Endothelial cell of umbilical vein (primary cell): ENCODE results near the gene DBR1. TPM values are rescaled to one million over a fixed set of nuclear protein-coding genes. Genes with fewer than 3 reads are reported as not detected.

ENCODE experiments used
- Bru-seq: library from RNA; stranded (reverse); fragments of 400-500 nt; gene quantifications from one replicate; lab custom pipeline; 2021; lab: Mats Ljungman, UMichigan
- BruChase-seq, 2 experiments: library from RNA; stranded (reverse); fragments of 400-500 nt; gene quantifications; one replicate each; lab custom pipeline; 2021; lab: Mats Ljungman, UMichigan
- BruUV-seq: library from RNA; stranded (reverse); fragments of 400-500 nt; replicated peaks from 2 replicates; lab custom pipeline; 2021; lab: Mats Ljungman, UMichigan
- CTCF ChIA-PET: fragments of 300-600, 350-600 bp; sonication (Branson Sonifier 250); formaldehyde crosslinking; loops from one replicate; lab custom pipeline; 2021; ENCODE audit warnings: antibody characterized with exemption, inconsistent platforms; lab: Charles Lee
- POLR2A ChIA-PET: fragments of 300-600, 350-600 bp; sonication (Branson Sonifier 250); formaldehyde crosslinking; loops from one replicate; lab custom pipeline; 2021; ENCODE audit warnings: antibody characterized with exemption, inconsistent platforms; lab: Charles Lee
- DNase-seq: peaks from one replicate; pipeline ENCODE4 v3.0.0-alpha.2; 2011; ENCODE audit warnings: low read depth, low spot score
- FAIRE-seq: peaks from 2 replicates; lab custom pipeline; 2011; peaks lifted over from hg19 to GRCh38; lab: Jason Lieb, UNC
- H2AFZ ChIP-seq: 2 replicates; pipeline ENCODE4 v1.6.0; 2012; ENCODE audit warnings: low read depth, low read length, control low read depth, inconsistent platforms
- H3K27ac ChIP-seq: 2 replicates; pipeline ENCODE4 v1.5.1; 2011; ENCODE audit warnings: low read depth, mild to moderate bottlenecking, control low read depth, low read length, moderate library complexity; ENCODE audit not compliant: insufficient read depth
- H3K27me3 ChIP-seq, 2 experiments: 2 replicates each; pipeline versions ENCODE4 v1.6.0 to v1.6.1; 2011; ENCODE audit warnings: low read length in 2 of 2, mixed read lengths in 1 of 2; ENCODE audit not compliant: control insufficient read depth in 2 of 2, insufficient read depth in 2 of 2
- H3K36me3 ChIP-seq, 2 experiments: 2 replicates in 1 of 2; 3 replicates in 1 of 2; pipeline ENCODE4 v1.5.1; 2011; ENCODE audit warnings: low read length in 2 of 2, mild to moderate bottlenecking in 1 of 2, moderate library complexity in 1 of 2; ENCODE audit not compliant: control insufficient read depth in 2 of 2, insufficient read depth in 2 of 2; ENCODE audit errors: extremely low read depth in 1 of 2
- H3K4me1 ChIP-seq: 3 replicates; pipeline ENCODE4 v1.5.1; 2011; ENCODE audit warnings: mild to moderate bottlenecking, low read length; ENCODE audit not compliant: control insufficient read depth, insufficient read depth; ENCODE audit errors: extremely low read depth
- H3K4me2 ChIP-seq: 2 replicates; pipeline ENCODE4 v1.6.1; 2011; ENCODE audit warnings: low read length, control low read depth, mixed read lengths; ENCODE audit not compliant: insufficient read depth
- H3K4me3 ChIP-seq, 3 experiments: fragments of 200-600 bp in 1 of 3; sonication (generic), shearing (Covaris generic) in 1 of 3; replicated peaks in 1 of 3; 2 replicates each; pipeline ENCODE4 v1.5.1; 2011 to 2016; ENCODE audit warnings: control low read depth in 3 of 3, low read length in 3 of 3, mild to moderate bottlenecking in 2 of 3, inconsistent platforms in 1 of 3, low read depth in 1 of 3, moderate library complexity in 1 of 3; ENCODE audit not compliant: insufficient read depth in 1 of 3
- H3K79me2 ChIP-seq: 2 replicates; pipeline ENCODE4 v1.6.0; 2012; ENCODE audit warnings: low read length, inconsistent platforms; ENCODE audit not compliant: control insufficient read depth, insufficient read depth
- H3K9ac ChIP-seq: replicated peaks from 2 replicates; pipeline ENCODE3; 2011; ENCODE audit warnings: low read length, control low read depth; ENCODE audit not compliant: insufficient read depth; ENCODE audit errors: extremely low read depth
- H3K9me1 ChIP-seq: replicated peaks from 3 replicates; pipeline ENCODE4 v1.6.0; 2011; ENCODE audit warnings: mild to moderate bottlenecking, low read length; ENCODE audit not compliant: control insufficient read depth, insufficient read depth; ENCODE audit errors: extremely low read depth
- H3K9me3 ChIP-seq: replicated peaks from 2 replicates; pipeline ENCODE4 v1.5.1; 2012; ENCODE audit warnings: low read length, inconsistent platforms; ENCODE audit not compliant: control insufficient read depth, insufficient read depth
- H4K20me1 ChIP-seq: replicated peaks from 2 replicates; pipeline ENCODE3; 2011; ENCODE audit warnings: mild to moderate bottlenecking, low read length; ENCODE audit not compliant: control insufficient read depth, insufficient read depth; ENCODE audit errors: extremely low read depth
- GATA2 ChIP-seq: IDR thresholded peaks from 2 replicates; pipeline ENCODE4 v1.7.0; 2011; ENCODE audit warnings: low read depth, mild to moderate bottlenecking, moderate library complexity, mixed read lengths, low read length; ENCODE audit not compliant: insufficient read length, insufficient read depth
- MYC ChIP-seq: IDR thresholded peaks from one replicate; pipeline ENCODE4 v1.6.1; 2011; ENCODE audit warnings: mild to moderate bottlenecking, low read depth, low read length
- POLR2A ChIP-seq: IDR thresholded peaks from 2 replicates; pipeline ENCODE4 v1.6.1; 2012; ENCODE audit warnings: low read depth, mild to moderate bottlenecking, control low read depth, low read length
- POLR2AphosphoS5 ChIP-seq: IDR thresholded peaks from 2 replicates; pipeline ENCODE4 v1.6.1; 2012; ENCODE audit warnings: low read depth, mild to moderate bottlenecking, control low read depth, low read length, moderate library complexity; ENCODE audit not compliant: insufficient read depth
- dilution Hi-C: fragments of 300-500 bp; cut with MboI; formaldehyde crosslinking; loops from one replicate; pipeline ENCODE4 v1.15.0; 2019; ENCODE audit warnings: low sequenced_read_pairs; ENCODE audit not compliant: extremely low pct_ligation_motif_present
- intact Hi-C: fragments of 100-400 bp; cut with micrococcal nuclease; formaldehyde crosslinking; loops from one replicate; pipeline ENCODE4 v1.10.0; 2022
- long read RNA-seq: library from polyadenylated mRNA; stranded (forward); transcript quantifications from one replicate; pipeline ENCODE4 v2.0.0, GENCODE V29; 2021
- polyA minus RNA-seq, 3 experiments: library from RNA; depleted of rRNA, polyadenylated mRNA; stranded (reverse); fragments of >200 nt; gene quantifications; 1 replicate in 1 of 3; 2 replicates in 2 of 3; pipeline ENCODE4 v1.2.3, GENCODE V29; 2011
- polyA plus RNA-seq, 4 experiments: library from polyadenylated mRNA; depleted of rRNA in 3 of 4; stranded (reverse) in 3 of 4; unstranded in 1 of 4; fragments of >200 nt; gene quantifications; 2 replicates each; pipeline versions ENCODE4 v1.2.1 to v1.2.3, GENCODE V29; 2011 to 2012; ENCODE audit warnings: missing spikeins in 1 of 4
- total RNA-seq: library from RNA; stranded (reverse); gene quantifications from 2 replicates; pipeline ENCODE4 v1.2.3, GENCODE V29; 2021

The DBR1 gene, protein sequence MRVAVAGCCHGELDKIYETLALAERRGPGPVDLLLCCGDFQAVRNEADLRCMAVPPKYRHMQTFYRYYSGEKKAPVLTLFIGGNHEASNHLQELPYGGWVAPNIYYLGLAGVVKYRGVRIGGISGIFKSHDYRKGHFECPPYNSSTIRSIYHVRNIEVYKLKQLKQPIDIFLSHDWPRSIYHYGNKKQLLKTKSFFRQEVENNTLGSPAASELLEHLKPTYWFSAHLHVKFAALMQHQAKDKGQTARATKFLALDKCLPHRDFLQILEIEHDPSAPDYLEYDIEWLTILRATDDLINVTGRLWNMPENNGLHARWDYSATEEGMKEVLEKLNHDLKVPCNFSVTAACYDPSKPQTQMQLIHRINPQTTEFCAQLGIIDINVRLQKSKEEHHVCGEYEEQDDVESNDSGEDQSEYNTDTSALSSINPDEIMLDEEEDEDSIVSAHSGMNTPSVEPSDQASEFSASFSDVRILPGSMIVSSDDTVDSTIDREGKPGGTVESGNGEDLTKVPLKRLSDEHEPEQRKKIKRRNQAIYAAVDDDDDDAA
- total RNA-seq: 16.5 and 17.8 TPM in 2 replicates
- polyA plus RNA-seq: 8.3 and 10.3 TPM in 2 replicates
- 8.7 and 9.8 TPM in 2 replicates for polyA plus RNA-seq (2011; cell fraction: cytosol; rRNA removed)
- 6.0 and 8.1 TPM in 2 replicates for polyA plus RNA-seq (2011; cell fraction: nucleus; rRNA removed)
- 9.2 and 11.7 TPM in 2 replicates for polyA plus RNA-seq (2012)
- polyA minus RNA-seq: 4.6 and 6.3 TPM in 2 replicates
- polyA minus RNA-seq (2011; cell fraction: cytosol; rRNA and poly(A)+ RNA removed): 12.3 TPM
- 4.1 and 6.3 TPM in 2 replicates for polyA minus RNA-seq (2011; cell fraction: nucleus; rRNA and poly(A)+ RNA removed)
- percentile 81 among the genes with signal in this experiment for Bru-seq, nascent RNA
- percentile 67 among the genes with signal in this experiment for BruChase-seq, experiment 1, labeled RNA remaining after a 6-hour chase
- BruChase-seq, experiment 2, labeled RNA remaining after a 2-hour chase: percentile 82 among the genes with signal in this experiment
- long read RNA-seq, transcript DBR1-201 (8 exons, 2,666 nt): major isoform, 11 of 13 reads
- long read RNA-seq, partial matches to known transcripts: 1 of 13 reads
- long read RNA-seq, other reads (novel, unspliced or antisense): 1 of 13 reads

DNA sequence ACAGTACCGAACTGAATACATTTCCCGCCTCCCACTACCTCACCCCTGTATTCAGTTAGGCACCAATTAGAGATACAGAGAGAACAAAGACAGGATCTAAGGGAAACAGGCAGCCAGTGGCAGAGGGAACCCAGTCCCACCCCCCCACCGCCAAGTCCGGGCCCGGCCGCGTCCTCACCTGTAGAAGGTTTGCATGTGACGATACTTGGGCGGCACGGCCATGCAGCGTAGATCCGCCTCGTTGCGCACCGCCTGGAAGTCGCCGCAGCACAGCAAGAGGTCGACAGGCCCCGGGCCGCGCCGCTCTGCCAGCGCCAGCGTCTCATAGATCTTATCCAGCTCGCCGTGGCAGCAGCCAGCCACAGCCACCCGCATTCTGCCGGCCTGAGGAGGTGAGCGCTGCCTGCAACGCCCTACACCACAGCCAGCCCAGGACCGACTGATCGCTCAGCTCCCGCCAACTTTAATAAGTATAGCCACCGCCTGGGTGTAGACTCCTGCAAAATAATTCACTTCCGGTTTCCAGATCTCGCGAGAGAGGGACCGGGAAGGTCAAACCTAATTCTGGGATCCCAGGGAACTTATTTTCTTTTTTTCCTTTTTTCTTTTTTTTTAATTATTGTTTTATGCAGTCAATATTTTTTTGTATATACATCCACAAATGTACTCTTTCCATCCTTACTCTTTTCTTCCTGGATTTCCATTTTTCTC is at the start of gene DBR1:
Gene DBR1 (minus strand): TSS at position 501 of the 711 bp plus-strand sequence. CDS start 126 bp downstream, at position 375.
- peak within 1 kb of the TSS; percentile 46 for H3K27ac ChIP-seq
- H3K4me3 ChIP-seq: peak within 1 kb of the TSS; percentile 42 to 84 (median 61)
- ChIA-PET CTCF (interaction anchor here (1.0 to 2.8 kb wide), 6 partner anchors 12 to 741 kb away, joined by 3 to 17 read pairs (median 4); partner anchors contain the start of genes ARMC8 and DZIP1L), POLR2A (interaction anchor here (0.8 to 1.5 kb wide), 2 partner anchors 13 to 1977 kb away, joined by 3 to 8 read pairs; partner anchors contain the start of gene ARMC8)
- no peaks in the 10 kb centered on the region for H4K20me1 ChIP-seq
- peaks cover 17% of the 10 kb centered on the region for H3K79me2 ChIP-seq
- H3K9me1 ChIP-seq: no peaks in the 10 kb centered on the region
- TSS peak; percentile 56 for BruUV-seq
- H3K4me1 ChIP-seq: peaks cover 13% of the 10 kb centered on the region
- peak; percentile 63 for FAIRE-seq
- peak; percentile 66 for TF ChIP-seq GATA2
- peak; percentile 96 for TF ChIP-seq POLR2A
- TF ChIP-seq POLR2AphosphoS5: peak; percentile 81
- no peak for TF ChIP-seq MYC
- peak; percentile 81 for DNase-seq
- H3K9ac ChIP-seq: peak within 1 kb of the TSS; percentile 51
- peak within 1 kb of the TSS; percentile 92 for H2AFZ ChIP-seq
- intact Hi-C loops (loop anchor here (1.0 to 5.0 kb wide), 3 partner anchors 13 to 107 kb away; partner anchors contain the start of genes ARMC8 and DZIP1L), dilution Hi-C loops (no loop called here)
- H3K27me3 ChIP-seq: peaks cover 0 to 3% of the 10 kb centered on the region in 2 experiments
- H3K36me3 ChIP-seq: no peaks in the 10 kb centered on the region
- peak within 1 kb of the TSS; percentile 89 for H3K4me2 ChIP-seq
- H3K9me3 ChIP-seq: no peaks in the 10 kb centered on the region
